BJ (cell line): ENCODE data around the gene TGFA. TPM values are rescaled to one million over a fixed set of nuclear protein-coding genes. Genes with fewer than 3 reads are reported as not detected.

Experiments used
- CTCF ChIA-PET: fragments of 350-600 bp; formaldehyde crosslinking; extraction: SDS; loops from one replicate; lab custom pipeline; 2021; ENCODE audit warnings: antibody characterized with exemption, inconsistent platforms; lab: Yijun Ruan, JAX
- POLR2A ChIA-PET: fragments of 300-600 bp; sonication (Branson Sonifier 250); formaldehyde crosslinking; extraction: SDS; loops from one replicate; lab custom pipeline; 2021; ENCODE audit warnings: antibody characterized with exemption; lab: Charles Lee
- DNase-seq: peaks from one replicate; pipeline ENCODE4 v3.0.0-alpha.2; 2011; ENCODE audit warnings: low read depth
- H3K27me3 ChIP-seq: 2 replicates; pipeline ENCODE4 v1.6.0; 2011; ENCODE audit warnings: low read length; ENCODE audit not compliant: control insufficient read depth, insufficient read depth
- H3K36me3 ChIP-seq: 2 replicates; pipeline ENCODE4 v1.5.1; 2011; ENCODE audit warnings: low read length; ENCODE audit not compliant: control insufficient read depth, insufficient read depth
- H3K4me3 ChIP-seq: 2 replicates; pipeline ENCODE4 v1.5.1; 2011; ENCODE audit warnings: low read depth, mild to moderate bottlenecking, control low read depth, low read length
- CTCF ChIP-seq: IDR thresholded peaks from 2 replicates; pipeline ENCODE4 v1.5.1; 2011; ENCODE audit warnings: low read depth, mild to moderate bottlenecking, control low read depth, inconsistent platforms, low read length, moderate library complexity; ENCODE audit not compliant: insufficient read depth
- polyA plus RNA-seq: library from polyadenylated mRNA; depleted of rRNA; stranded (reverse); fragments of >200 nt; gene quantifications from 2 replicates; pipeline ENCODE4 v1.2.3, GENCODE V29; 2011

The TGFA gene
- polyA plus RNA-seq, 1 experiment: 0.13 TPM

GRCh38 chr2:70448041-70448440, 105.6 kb downstream of the TGFA start:
- POLR2A ChIA-PET: no interaction called here

GRCh38 chr2:70443726-70444125, 109.9 kb downstream of the TGFA start:
- ChIA-PET POLR2A (no interaction called here), CTCF (no interaction called here)
- Histone ChIP-seq H3K36me3 (no peaks in the 10 kb centered on the region), H3K4me3 (no peak overlapping the region), H3K27me3 (0 out of 2 replicates have a peak, but pooled peaks cover 1% of the 10 kb centered on the region)
- DNase-seq: no peak
- no peak for TF ChIP-seq CTCF

More at GRCh38 chr2:70448041-70448440, 105.6 kb downstream of the TGFA start:
- TF ChIP-seq CTCF: no peak
- no peak for DNase-seq
- Histone ChIP-seq H3K36me3 (no peaks in the 10 kb centered on the region), H3K27me3 (0 out of 2 replicates have a peak, but pooled peaks cover 1% of the 10 kb centered on the region), H3K4me3 (no peak overlapping the region)
- CTCF ChIA-PET: no interaction called here

GRCh38 chr2:70443078-70443465, 110.6 kb downstream of the TGFA start:
- TF ChIP-seq CTCF: no peak
- no peak overlapping the region for H3K4me3 ChIP-seq
- ChIA-PET POLR2A (no interaction called here), CTCF (no interaction called here)
- no peak for DNase-seq
- H3K27me3 ChIP-seq: 0 out of 2 replicates have a peak, but pooled peaks cover 1% of the 10 kb centered on the region
- H3K36me3 ChIP-seq: no peaks in the 10 kb centered on the region

- ChIA-PET POLR2A (no interaction called here), CTCF (no interaction called here)
- no peaks in the 10 kb centered on the region for H3K27me3 ChIP-seq
- no peaks in the 10 kb centered on the region for H3K36me3 ChIP-seq
- DNase-seq: no peak
- no peak for TF ChIP-seq CTCF
- H3K4me3 ChIP-seq: no peak overlapping the region
Measured at GRCh38 chr2:70442301-70443077, 111.1 kb downstream of the TGFA start.

GRCh38 chr2:70440621-70441020, 113.0 kb downstream of the TGFA start:
- TF ChIP-seq CTCF: no peak
- POLR2A ChIA-PET: no interaction called here
- CTCF ChIA-PET: no interaction called here
- H3K36me3 ChIP-seq: no peaks in the 10 kb centered on the region
- no peak overlapping the region for H3K4me3 ChIP-seq
- H3K27me3 ChIP-seq: no peaks in the 10 kb centered on the region
- no peak for DNase-seq
